ENCODE measurements around the gene RHBDL2. TPM values are rescaled to one million over a fixed set of nuclear protein-coding genes. Genes with fewer than 3 reads are reported as not detected.

RHBDL2 gene
- total and polyA plus RNA-seq, 2 of the 13 experiments (the other 11 are each of a cell fraction or from before 2014, with no cell fraction given): 3.3 to 5.4 TPM

DNA sequence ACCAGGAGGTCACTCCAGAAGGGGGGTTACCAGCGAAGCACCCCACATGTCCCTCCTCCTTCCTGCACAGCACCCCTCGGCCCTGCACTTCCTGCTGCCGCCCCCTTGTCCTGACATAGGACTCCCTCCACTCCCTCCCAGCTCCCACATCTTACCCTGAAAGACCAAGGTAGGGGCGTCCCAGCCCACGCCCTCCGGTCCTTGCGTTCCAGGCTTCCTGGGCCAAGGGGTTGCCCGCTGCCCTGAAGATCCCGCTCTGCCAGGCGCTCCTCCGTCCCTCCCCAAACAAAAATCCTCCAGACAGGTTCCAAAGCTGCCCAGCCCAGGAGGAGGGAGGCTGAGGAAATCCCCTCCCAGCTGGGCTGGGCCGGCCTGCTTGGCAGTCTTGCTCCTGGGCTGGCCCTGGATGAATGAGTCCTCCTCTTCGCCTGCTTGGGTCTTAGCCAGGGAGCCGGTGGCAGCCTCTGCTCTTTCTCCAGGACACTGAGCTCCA is at the start of gene RHBDL2 (continued):
- TF ChIP-seq, protein P1, sequence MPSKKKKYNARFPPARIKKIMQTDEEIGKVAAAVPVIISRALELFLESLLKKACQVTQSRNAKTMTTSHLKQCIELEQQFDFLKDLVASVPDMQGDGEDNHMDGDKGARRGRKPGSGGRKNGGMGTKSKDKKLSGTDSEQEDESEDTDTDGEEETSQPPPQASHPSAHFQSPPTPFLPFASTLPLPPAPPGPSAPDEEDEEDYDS (CRISPR knock-in tag; IDR thresholded peaks at IDR 0.05): peak; percentile 33; the same call in 1 of the 2 replicates
- TF ChIP-seq SP4 (CRISPR knock-in tag; IDR thresholded peaks at IDR 0.05) (0 out of 2 replicates have a peak, but pooled peaks have one; percentile 25), NRL (CRISPR knock-in tag; IDR thresholded peaks at IDR 0.05; ENCODE audit: borderline replicate concordance) (peak; percentile 52; the same call in 1 of the 2 replicates), HDAC2 (CRISPR knock-in tag; IDR thresholded peaks at IDR 0.05) (0 out of 2 replicates have a peak, but pooled peaks have one; percentile 9), GATA4 (IDR thresholded peaks at IDR 0.05; ENCODE audit: borderline replicate concordance, low read depth) (0 out of 2 replicates have a peak, but pooled peaks have one; percentile 22), SIX1 (CRISPR knock-in tag; IDR thresholded peaks at IDR 0.05; ENCODE audit: borderline replicate concordance) (no peak), PHB2 (IDR thresholded peaks at IDR 0.05; ENCODE audit: partially characterized antibody) (no peak), PRDM10 (CRISPR knock-in tag; IDR thresholded peaks at IDR 0.05; ENCODE audit: low read depth) (0 out of 2 replicates have a peak, but pooled peaks have one; percentile 43), FOXP1 (IDR thresholded peaks at IDR 0.05) (no peak), FOXP1 (CRISPR knock-in tag; IDR thresholded peaks at IDR 0.05) (no peak), E2F5 (CRISPR knock-in tag; conservative IDR thresholded peaks at IDR 0.05) (no peak)
- TF ChIP-seq, protein P2, sequence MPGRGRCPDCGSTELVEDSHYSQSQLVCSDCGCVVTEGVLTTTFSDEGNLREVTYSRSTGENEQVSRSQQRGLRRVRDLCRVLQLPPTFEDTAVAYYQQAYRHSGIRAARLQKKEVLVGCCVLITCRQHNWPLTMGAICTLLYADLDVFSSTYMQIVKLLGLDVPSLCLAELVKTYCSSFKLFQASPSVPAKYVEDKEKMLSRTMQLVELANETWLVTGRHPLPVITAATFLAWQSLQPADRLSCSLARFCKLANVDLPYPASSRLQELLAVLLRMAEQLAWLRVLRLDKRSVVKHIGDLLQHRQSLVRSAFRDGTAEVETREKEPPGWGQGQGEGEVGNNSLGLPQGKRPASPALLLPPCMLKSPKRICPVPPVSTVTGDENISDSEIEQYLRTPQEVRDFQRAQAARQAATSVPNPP (CRISPR knock-in tag; IDR thresholded peaks at IDR 0.05): no peak
- TF ChIP-seq, protein P3, sequence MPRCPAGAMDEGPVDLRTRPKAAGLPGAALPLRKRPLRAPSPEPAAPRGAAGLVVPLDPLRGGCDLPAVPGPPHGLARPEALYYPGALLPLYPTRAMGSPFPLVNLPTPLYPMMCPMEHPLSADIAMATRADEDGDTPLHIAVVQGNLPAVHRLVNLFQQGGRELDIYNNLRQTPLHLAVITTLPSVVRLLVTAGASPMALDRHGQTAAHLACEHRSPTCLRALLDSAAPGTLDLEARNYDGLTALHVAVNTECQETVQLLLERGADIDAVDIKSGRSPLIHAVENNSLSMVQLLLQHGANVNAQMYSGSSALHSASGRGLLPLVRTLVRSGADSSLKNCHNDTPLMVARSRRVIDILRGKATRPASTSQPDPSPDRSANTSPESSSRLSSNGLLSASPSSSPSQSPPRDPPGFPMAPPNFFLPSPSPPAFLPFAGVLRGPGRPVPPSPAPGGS (CRISPR knock-in tag; IDR thresholded peaks at IDR 0.05): no peak
